T follicular helper cell (primary cell): ENCODE data around the gene GPR158.
"Not testable (repeated sequence)": the region's sequence is repeated elsewhere in the genome, so short reads cannot be mapped to it uniquely, and the experiment has no call there.

Source experiments
- DNase-seq: peaks from one replicate; pipeline ENCODE4 v3.0.0-alpha.2; 2020; ENCODE audit warnings: low read depth

GPR158 gene

DNA sequence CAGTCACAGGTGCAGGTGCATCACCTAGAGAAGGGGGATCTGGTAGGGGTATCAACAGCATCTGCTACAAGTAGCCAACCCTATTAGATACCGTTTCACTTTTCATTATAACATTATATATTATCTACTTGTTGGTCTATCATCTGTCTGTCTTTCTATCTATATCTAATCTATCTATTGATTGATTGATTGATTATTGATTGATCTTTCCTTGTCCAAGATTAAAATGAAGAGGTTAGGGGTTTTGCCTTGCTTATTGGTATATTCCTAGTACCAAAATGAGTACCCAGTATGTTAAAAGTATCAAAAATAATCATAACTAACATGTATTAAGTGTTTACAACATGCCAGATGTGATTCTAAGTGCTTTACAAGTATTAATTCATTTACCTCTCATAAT is 121.5 kb downstream of the GPR158 start:
- DNase-seq = no peak

- DNase-seq = no peak
Measured at GRCh38 chr10:25297466-25297865, 122.7 kb downstream of the GPR158 start.

GRCh38 chr10:25300073-25300472 is 125.3 kb downstream of the GPR158 start:
- no peak for DNase-seq

- no peak for DNase-seq
Measured at GRCh38 chr10:25304606-25305005, 129.8 kb downstream of the GPR158 start.

DNA sequence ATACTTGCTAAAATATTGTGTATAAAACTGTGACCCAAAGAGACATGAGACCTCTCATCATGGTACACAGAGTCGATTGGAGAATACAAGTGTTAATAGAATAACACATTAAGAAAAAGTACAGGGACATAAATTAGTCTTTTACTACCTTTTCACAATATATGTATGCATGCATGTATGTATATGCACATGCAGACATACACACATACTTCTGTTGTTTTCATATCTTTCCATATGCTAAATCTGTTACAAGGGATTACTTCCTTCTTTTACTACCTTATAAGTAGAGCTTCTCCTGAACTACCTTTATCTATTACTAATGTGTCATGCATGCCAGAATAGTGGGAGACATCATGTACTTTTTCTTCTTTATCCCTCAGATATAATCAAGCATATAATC is 131.6 kb downstream of the GPR158 start:
- no peak for DNase-seq

DNA sequence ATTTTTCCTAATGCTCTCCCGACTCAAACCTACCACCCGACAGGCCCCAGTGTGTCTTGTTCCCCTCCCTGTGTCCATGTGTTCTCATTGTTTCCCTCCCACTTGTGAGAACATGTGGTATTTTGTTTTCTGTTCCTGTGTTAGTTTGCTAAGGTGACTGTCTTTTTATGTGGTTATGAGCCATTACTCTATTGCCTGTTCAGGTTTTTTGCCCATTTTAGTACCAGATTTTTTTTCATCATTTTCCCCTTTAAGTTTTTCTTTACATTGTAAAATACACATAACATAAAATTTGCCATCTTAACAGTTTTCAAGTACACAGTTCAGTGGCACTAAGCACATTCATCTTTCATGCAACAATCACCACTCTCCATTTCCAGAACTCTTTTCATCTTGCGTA is 133.5 kb downstream of the GPR158 start:
- DNase-seq = no peak

GRCh38 chr10:25317596-25318211 is 142.9 kb downstream of the GPR158 start:
- not testable (repeated sequence) for DNase-seq

GRCh38 chr10:25327273-25327672 is 152.5 kb downstream of the GPR158 start:
- DNase-seq = no peak

DNA sequence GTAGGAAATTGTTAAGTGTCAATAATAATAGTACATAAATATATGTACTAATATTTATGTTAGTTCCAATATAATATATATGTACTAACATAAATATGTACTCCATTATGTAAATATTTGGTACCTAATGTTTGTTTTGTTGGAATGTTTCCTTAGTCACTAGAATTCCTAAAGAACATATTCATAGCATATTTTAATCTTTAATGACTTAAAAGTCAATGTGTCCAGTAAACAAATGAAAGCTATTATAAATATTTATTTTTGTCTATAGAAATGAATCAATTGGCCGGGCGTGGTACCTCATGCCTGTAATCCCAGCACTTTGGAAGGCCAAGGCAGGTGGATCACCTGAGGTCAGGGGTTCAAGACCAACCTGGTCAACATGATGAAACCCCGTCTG is 153.6 kb downstream of the GPR158 start:
- DNase-seq = no peak

GRCh38 chr10:25329587-25329986 is 154.8 kb downstream of the GPR158 start:
- DNase-seq = not testable (repeated sequence)

GRCh38 chr10:25334445-25334844 is 159.6 kb downstream of the GPR158 start:
- DNase-seq = no peak

DNA sequence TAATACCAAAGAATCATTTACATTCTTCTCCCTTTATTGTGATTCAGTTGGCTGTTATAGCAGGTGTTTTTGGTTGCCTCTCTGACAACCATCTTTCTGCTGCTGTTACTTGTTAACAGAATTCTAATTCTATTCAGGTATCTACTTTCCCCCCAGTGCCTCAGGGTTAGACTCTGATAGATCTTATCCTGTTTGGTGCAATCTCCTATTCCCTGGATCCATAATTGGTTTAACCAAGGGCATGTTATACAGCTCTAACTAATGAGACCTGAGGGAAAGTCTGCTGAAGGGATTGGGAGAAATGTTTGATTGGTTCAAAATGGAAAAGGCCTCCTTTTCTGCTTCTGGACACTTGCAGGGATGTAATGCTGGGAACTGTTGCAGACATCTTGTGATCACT is 161.5 kb downstream of the GPR158 start:
- no peak for DNase-seq

- no peak for DNase-seq
Measured at GRCh38 chr10:25338271-25338670, 163.5 kb downstream of the GPR158 start.

GRCh38 chr10:25339966-25340365 is 165.2 kb downstream of the GPR158 start:
- DNase-seq = no peak

DNA sequence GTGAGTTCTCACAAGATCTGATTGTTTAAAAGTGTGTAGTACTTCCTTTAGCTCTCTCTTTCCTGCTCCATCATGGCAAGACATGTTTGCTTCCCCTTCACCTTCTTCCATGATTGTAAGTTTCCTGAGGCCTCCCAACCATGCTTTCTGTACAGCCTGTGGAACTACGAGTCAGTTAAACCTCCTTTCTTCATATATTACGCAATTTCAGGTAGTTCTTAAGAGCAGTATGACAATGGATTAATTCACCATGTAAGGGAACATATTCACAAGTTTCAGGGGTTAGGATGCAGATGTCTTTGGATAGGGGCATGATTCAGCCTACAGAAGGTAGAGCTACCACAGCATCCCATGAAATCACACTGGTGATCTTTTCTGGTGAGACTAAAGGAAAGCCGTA is 174.7 kb downstream of the GPR158 start:
- no peak for DNase-seq

- no peak for DNase-seq
Measured at GRCh38 chr10:25356609-25357008, 181.8 kb downstream of the GPR158 start.

DNA sequence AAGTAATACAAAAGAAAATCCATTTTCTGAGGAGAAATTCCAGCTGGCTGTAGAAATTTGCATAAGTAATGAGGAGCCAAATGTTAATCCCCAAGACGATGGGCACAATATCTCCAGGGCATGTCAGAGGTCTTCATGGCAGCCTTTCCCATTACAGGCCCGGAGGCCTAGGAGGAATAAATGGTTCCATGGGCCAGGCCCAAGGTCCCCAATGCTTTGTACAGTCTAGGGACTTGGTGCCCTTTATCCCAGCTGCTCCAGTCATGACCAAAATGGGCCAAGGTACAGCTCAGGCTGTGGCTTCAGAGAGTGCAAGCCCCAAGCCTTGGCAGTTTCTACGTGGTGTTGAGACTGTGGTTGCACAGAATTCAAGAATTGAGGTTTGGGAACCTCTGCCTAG is 182.5 kb downstream of the GPR158 start:
- DNase-seq = no peak

- DNase-seq = no peak
Measured at GRCh38 chr10:25382029-25382810, 207.4 kb downstream of the GPR158 start.

- DNase-seq = not testable (repeated sequence)
Measured at GRCh38 chr10:25382901-25383300, 208.1 kb downstream of the GPR158 start.

- DNase-seq = no peak
Measured at GRCh38 chr10:25383686-25384085, 208.9 kb downstream of the GPR158 start.

GRCh38 chr10:25384618-25385017 is 209.8 kb downstream of the GPR158 start:
- no peak for DNase-seq

- DNase-seq = no peak
Measured at GRCh38 chr10:25388188-25388861, 213.5 kb downstream of the GPR158 start.

DNA sequence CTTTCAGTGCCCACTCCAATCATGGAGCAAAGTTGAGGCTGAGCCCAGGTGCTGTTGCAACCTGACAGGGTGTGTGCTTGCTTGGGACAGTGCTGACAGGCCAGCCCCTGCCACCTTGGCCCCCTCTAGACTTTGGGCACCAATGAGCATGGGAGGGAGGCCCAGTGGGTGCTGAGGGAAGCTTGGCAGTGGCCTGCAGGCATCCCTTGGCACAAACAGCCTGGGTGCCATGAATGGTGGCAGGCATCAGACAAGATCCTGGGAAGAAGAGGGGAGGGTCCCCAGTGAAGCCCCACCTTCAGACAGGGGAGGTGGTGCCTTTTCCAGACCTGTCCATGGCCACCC is 214.0 kb downstream of the GPR158 start:
- no peak for DNase-seq
